ENCODE data around the gene ZFHX3.

The ZFHX3 gene

GRCh38 chr16:73093146-73094144, 45.5 kb upstream of the ZFHX3 start:
- TF ChIP-seq EGR1 (IDR thresholded peaks at IDR 0.05) (no peak), TCF12 (IDR thresholded peaks at IDR 0.05; ENCODE audit: low read depth) (no peak), ZBTB7A (IDR thresholded peaks at IDR 0.05; ENCODE audit: low read depth) (no peak), TEAD4 (IDR thresholded peaks at IDR 0.05) (no peak), REST (IDR thresholded peaks at IDR 0.05; ENCODE audit: low read depth) (no peak), CEBPB (IDR thresholded peaks at IDR 0.05) (no peak), CREB1 (IDR thresholded peaks at IDR 0.05; ENCODE audit: low read depth) (no peak), NFIC (IDR thresholded peaks at IDR 0.05) (no peak), YY1 (IDR thresholded peaks at IDR 0.05; ENCODE audit: low read depth) (no peak), RAD21 (IDR thresholded peaks at IDR 0.05; ENCODE audit: low read depth) (no peak), EP300 (IDR thresholded peaks at IDR 0.05; ENCODE audit: borderline replicate concordance) (no peak), MAX (IDR thresholded peaks at IDR 0.05) (no peak), FOXM1 (IDR thresholded peaks at IDR 0.05; ENCODE audit: borderline replicate concordance, low read depth) (no peak), USF1 (IDR thresholded peaks at IDR 0.05) (no peak)

- no peak for TF ChIP-seq RAD21 (IDR thresholded peaks at IDR 0.05; ENCODE audit: low read depth)
- no peak for TF ChIP-seq CREB1 (IDR thresholded peaks at IDR 0.05; ENCODE audit: low read depth)
- TF ChIP-seq USF1 (IDR thresholded peaks at IDR 0.05), result no peak
- no peak for TF ChIP-seq TAF1 (IDR thresholded peaks at IDR 0.05; ENCODE audit: low read depth)
- no peak for TF ChIP-seq CEBPB (IDR thresholded peaks at IDR 0.05)
- no peak for TF ChIP-seq NFIC (IDR thresholded peaks at IDR 0.05)
- TF ChIP-seq YY1 (IDR thresholded peaks at IDR 0.05; ENCODE audit: low read depth), result no peak
- TF ChIP-seq ZBTB7A (IDR thresholded peaks at IDR 0.05; ENCODE audit: low read depth), result no peak
- no peak for TF ChIP-seq REST (IDR thresholded peaks at IDR 0.05; ENCODE audit: low read depth)
- TF ChIP-seq MAX (IDR thresholded peaks at IDR 0.05), result no peak
- TF ChIP-seq TCF12 (IDR thresholded peaks at IDR 0.05; ENCODE audit: low read depth), result no peak
These were observed 44.4 kb upstream of the ZFHX3 start for GRCh38 chr16:73092236-73092781.

- TF ChIP-seq CEBPB (IDR thresholded peaks at IDR 0.05) (no peak), EGR1 (IDR thresholded peaks at IDR 0.05) (no peak), MAX (IDR thresholded peaks at IDR 0.05) (no peak), ZBTB7A (IDR thresholded peaks at IDR 0.05; ENCODE audit: low read depth) (no peak), TAF1 (IDR thresholded peaks at IDR 0.05; ENCODE audit: low read depth) (no peak), USF1 (IDR thresholded peaks at IDR 0.05) (no peak), YY1 (IDR thresholded peaks at IDR 0.05; ENCODE audit: low read depth) (no peak), TEAD4 (IDR thresholded peaks at IDR 0.05) (no peak), REST (IDR thresholded peaks at IDR 0.05; ENCODE audit: low read depth) (no peak), NFIC (IDR thresholded peaks at IDR 0.05) (no peak), TCF12 (IDR thresholded peaks at IDR 0.05; ENCODE audit: low read depth) (no peak), EP300 (IDR thresholded peaks at IDR 0.05; ENCODE audit: borderline replicate concordance) (no peak), CREB1 (IDR thresholded peaks at IDR 0.05; ENCODE audit: low read depth) (no peak), FOXM1 (IDR thresholded peaks at IDR 0.05; ENCODE audit: borderline replicate concordance, low read depth) (no peak), RAD21 (IDR thresholded peaks at IDR 0.05; ENCODE audit: low read depth) (no peak)
These were observed 43.2 kb upstream of the ZFHX3 start for GRCh38 chr16:73091174-73091573.
